Measurements from ENCODE around the gene WFDC1. TPM values are rescaled to one million over a fixed set of nuclear protein-coding genes. Genes with fewer than 3 reads are reported as not detected.

Gene WFDC1
- total RNA-seq, 1 donor from 2014 or later, result 0.34 TPM

- no peaks in the 10 kb centered on the region for H3K4me1 ChIP-seq (ENCODE audit: insufficient read depth, low read length)
- no peak overlapping the region for H3K9ac ChIP-seq (ENCODE audit: low read length)
- H3K79me2 ChIP-seq (ENCODE audit: insufficient read depth, low read length), result no peaks in the 10 kb centered on the region
- H3K9me3 ChIP-seq (ENCODE audit: insufficient read depth, low read depth, low read length), result no peaks in the 10 kb centered on the region
- DNase-seq (ENCODE audit: low read depth) (no peak), FAIRE-seq (no peak)
- H3K4me3 ChIP-seq (ENCODE audit: insufficient read depth, low read depth, low read length), result no peak overlapping the region
- Mint-ChIP-seq H3K4me3 (ENCODE audit: unreplicated experiment) (no peak overlapping the region), H3K9me3 (ENCODE audit: unreplicated experiment) (peaks cover 20% of the 10 kb centered on the region), H3K27me3 (ENCODE audit: low read depth, unreplicated experiment) (peaks cover 19% of the 10 kb centered on the region), H3K27ac (ENCODE audit: unreplicated experiment) (no peak overlapping the region), H3K4me1 (ENCODE audit: low read depth, unreplicated experiment) (peaks cover 5% of the 10 kb centered on the region), H3K36me3 (ENCODE audit: low read depth, unreplicated experiment) (peaks cover 4% of the 10 kb centered on the region)
- H3K27ac ChIP-seq (ENCODE audit: low read depth, low read length), result no peak overlapping the region
- no peaks in the 10 kb centered on the region for H3K36me3 ChIP-seq (ENCODE audit: insufficient read depth, low read length)
- TF ChIP-seq EZH2 (IDR thresholded peaks at IDR 0.05; ENCODE audit: insufficient read depth, low read length) (no peak), CTCF (IDR thresholded peaks at IDR 0.05; ENCODE audit: insufficient read depth, low read depth, low read length) (no peak)
- H3K4me2 ChIP-seq (ENCODE audit: low read length), result no peak overlapping the region
- peaks cover 2% of the 10 kb centered on the region for H3K27me3 ChIP-seq (ENCODE audit: insufficient read depth, low read length)
- no peak overlapping the region for H2AFZ ChIP-seq (ENCODE audit: low read depth, low read length)
- no peaks in the 10 kb centered on the region for H4K20me1 ChIP-seq (ENCODE audit: insufficient read depth, low read length)
Observed at GRCh38 chr16:84330685-84331050, 36.0 kb downstream of the WFDC1 start.

- Histone ChIP-seq H4K20me1 (ENCODE audit: insufficient read depth, low read length) (no peaks in the 10 kb centered on the region), H3K4me3 (ENCODE audit: insufficient read depth, low read depth, low read length) (no peak overlapping the region), H3K9ac (ENCODE audit: low read length) (no peak overlapping the region), H2AFZ (ENCODE audit: low read depth, low read length) (no peak overlapping the region), H3K9me3 (ENCODE audit: insufficient read depth, low read depth, low read length) (no peaks in the 10 kb centered on the region), H3K36me3 (ENCODE audit: insufficient read depth, low read length) (no peaks in the 10 kb centered on the region), H3K4me2 (ENCODE audit: low read length) (no peak overlapping the region), H3K79me2 (ENCODE audit: insufficient read depth, low read length) (no peaks in the 10 kb centered on the region), H3K4me1 (ENCODE audit: insufficient read depth, low read length) (no peaks in the 10 kb centered on the region), H3K27ac (ENCODE audit: low read depth, low read length) (no peak overlapping the region), H3K27me3 (ENCODE audit: insufficient read depth, low read length) (peaks cover 2% of the 10 kb centered on the region)
- Mint-ChIP-seq H3K27ac (ENCODE audit: unreplicated experiment) (no peak overlapping the region), H3K9me3 (ENCODE audit: unreplicated experiment) (peaks cover 24% of the 10 kb centered on the region), H3K4me1 (ENCODE audit: low read depth, unreplicated experiment) (peaks cover 5% of the 10 kb centered on the region), H3K36me3 (ENCODE audit: low read depth, unreplicated experiment) (peaks cover 4% of the 10 kb centered on the region), H3K27me3 (ENCODE audit: low read depth, unreplicated experiment) (peaks cover 19% of the 10 kb centered on the region), H3K4me3 (ENCODE audit: unreplicated experiment) (no peak overlapping the region)
- FAIRE-seq (no peak), DNase-seq (ENCODE audit: low read depth) (peak; percentile 47)
- no peak for TF ChIP-seq CTCF (IDR thresholded peaks at IDR 0.05; ENCODE audit: insufficient read depth, low read depth, low read length)
- no peak for TF ChIP-seq EZH2 (IDR thresholded peaks at IDR 0.05; ENCODE audit: insufficient read depth, low read length)
Observed at GRCh38 chr16:84331998-84332780, 37.5 kb downstream of the WFDC1 start.

Measured in astrocyte (in vitro differentiated cells and primary cell).